HG02759 (cell line): ENCODE results near the gene ASPDH.
"Not testable (repeated sequence)": the region's sequence is repeated elsewhere in the genome, so short reads cannot be mapped to it uniquely, and the experiment has no call there.

ENCODE experiments used
- ATAC-seq: cut with Tn5 transposase; IDR thresholded peaks from one replicate; pipeline ENCODE4 v1.9.1; 2021; ENCODE audit warnings: mild to moderate bottlenecking, moderate library complexity; ENCODE audit not compliant: unreplicated experiment

ASPDH gene

DNA sequence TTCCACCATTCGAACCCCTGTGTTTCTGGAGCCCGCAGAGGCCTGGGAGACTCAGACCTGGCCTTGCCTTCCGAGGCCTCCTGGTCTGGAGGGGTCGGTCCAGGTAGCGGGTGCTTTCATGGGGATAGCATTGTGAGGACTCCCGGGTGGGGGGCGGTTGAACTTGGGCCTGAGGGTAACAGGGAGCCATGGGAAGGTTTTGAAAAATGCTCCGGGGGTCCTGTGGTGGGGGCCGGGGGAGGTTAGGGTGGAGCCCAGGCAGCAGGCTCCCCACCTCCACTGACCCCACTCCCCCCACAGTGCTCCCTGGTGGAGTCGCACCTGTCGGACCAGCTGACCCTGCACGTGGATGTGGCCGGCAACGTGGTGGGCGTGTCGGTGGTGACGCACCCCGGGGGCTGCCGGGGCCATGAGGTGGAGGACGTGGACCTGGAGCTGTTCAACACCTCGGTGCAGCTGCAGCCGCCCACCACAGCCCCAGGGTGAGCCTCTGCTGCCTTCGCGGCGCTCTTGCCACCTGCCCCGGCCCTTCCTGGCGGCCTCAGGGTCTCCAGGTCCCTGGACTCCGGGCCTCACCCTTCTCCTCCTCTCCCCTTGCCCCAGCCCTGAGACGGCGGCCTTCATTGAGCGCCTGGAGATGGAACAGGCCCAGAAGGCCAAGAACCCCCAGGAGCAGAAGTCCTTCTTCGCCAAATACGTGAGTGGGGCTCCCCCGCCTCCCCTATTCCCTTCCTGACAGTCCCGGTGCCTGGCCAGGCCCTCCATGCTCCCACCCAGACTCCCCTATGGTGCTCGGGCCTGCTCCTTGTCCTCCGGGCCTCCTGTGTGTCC, 33.2 kb downstream of the ASPDH start:
- no peak for ATAC-seq

DNA sequence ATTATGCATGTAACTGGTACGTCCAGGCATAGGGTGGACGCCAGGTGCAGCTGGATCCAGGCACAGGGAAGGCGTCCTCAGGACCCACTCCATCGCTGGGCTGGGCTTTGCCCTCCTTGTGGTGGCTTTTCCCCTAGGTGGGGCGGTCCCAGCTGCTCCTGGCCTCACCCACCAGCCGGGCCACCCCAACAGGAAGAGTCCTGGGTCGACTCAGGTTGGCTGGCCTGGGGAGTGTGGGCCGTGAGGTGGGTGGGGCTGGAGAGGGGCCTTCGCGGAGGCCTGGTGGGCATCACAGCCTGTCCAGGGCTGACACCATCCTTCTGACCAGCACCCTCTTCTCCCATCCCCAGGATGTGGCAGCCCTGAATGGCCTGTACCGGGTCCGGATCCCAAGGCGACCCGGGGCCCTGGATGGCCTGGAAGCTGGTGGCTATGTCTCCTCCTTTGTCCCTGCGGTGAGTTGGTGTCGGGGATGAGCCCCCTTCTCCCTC, 33.9 kb downstream of the ASPDH start:
- ATAC-seq: no peak

DNA sequence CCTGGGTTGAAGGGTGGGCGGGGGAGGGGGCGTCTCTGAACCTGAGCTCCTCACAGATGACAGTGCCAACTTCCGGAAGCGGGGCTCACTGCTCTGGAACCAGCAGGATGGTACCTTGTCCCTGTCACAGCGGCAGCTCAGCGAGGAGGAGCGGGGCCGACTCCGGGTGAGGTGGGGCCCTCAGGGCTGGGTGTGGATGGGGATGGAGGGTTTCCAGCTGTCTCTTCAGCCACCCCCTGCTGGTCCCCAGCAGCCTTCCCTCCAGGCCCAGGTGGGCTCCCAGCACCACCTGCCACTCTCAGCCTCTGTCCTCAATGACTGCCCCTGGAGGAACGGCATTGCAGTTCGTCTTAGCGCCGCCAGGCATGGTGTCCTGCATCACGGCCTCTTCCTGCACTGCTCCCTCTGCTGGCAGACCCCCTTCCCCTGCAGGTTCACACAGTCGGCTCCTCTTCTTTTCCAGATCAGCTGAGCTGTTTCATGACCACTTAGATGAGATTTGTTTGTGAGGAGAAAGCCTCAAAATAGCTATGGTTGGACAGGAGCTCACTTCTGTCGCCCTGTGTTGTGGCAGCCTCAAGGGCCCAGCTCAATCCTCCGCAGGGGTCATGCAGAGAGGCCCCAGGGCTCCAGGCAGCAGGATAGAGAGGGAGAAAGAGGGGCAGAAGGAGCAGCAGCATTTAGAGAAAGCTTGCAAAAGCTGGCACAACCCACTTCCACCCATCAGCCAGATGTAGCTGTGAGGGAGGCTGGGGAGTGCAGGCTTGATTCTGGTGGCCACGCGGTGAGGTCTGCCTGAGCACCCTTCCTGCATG, 34.6 kb downstream of the ASPDH start:
- ATAC-seq: no peak

DNA sequence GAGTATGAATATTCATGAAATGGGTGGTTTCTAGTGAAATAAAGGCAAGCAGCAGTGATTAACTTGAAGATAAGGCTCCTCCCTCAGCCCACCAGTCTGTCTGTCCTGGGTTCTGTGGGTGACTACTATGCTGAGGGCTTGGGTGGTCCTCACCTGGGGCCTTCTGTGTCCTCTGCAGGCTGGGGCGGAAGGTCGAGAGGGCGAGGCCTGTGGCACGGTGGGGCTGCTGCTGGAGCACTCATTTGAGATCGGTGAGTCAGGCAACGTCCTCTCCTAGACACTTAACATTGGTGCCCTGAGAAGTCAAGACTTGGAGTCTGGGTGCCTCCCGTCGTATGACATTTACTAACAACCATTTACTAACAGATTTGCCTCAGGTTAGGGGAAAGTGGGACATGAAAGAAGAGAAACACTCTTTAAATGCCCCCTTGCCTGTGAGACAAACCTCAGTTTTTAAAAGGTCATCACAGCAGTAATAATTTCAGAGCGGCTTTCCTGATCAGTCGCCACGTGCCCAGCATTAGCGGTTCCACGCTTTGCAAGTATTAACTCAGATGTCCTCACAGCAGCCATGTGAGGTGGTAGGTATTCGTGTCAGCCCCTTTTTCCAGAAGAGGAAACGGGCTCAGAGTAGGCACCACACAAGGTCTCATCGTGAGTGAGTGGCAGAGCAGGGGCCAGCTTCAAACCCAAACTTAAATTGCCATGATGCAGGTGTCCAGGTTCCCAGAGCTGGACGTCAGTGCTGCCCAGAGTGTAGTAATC, 35.8 kb downstream of the ASPDH start:
- no peak for ATAC-seq

DNA sequence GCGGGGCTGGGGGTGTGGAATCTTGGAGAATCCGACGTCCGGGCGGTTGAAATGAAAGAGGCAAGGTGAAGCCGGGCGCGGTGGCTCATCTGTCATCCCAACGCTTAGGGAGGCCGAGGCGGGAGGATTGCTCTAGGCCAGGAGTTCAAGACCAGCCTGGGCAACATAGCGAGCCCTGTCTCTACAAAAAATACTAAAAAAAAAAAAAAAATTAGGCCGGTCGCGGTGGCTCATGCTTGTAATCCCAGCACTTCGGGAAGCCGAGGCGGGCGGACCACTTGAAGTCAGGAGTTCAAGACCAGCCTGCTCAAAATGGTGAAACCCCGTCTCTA, 36.8 kb downstream of the ASPDH start:
- ATAC-seq: no peak

DNA sequence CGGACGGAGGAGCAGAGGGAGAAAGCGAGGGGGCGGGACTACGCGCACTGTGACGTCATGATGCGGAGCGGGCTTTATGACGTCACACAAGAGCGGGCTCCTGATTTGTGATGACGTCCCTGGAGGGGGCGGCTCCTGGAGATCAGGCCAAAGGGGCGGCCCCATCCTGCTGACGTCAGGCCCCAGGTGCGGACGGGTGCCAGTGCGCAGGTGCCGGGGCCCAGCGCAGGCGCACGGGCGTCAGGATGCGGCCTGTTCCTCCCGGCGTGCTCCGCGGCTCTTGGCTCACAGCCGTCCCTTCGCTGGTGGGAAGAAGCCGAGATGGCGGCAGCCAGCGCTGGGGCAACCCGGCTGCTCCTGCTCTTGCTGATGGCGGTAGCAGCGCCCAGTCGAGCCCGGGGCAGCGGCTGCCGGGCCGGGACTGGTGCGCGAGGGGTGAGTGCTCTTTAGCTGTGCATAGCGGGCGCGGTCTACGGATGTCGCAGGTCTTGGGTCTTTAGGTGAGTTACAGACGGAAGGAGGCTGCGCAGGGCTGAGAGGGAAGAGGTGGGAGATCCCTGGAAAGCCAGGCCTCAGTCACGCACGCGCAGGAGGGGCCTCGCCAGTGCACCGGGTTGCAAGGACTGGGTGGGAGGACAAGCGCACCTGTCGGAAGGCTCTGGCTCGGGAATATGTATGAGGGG, 37.3 kb downstream of the ASPDH start, which contains the start of the genes EMC10 and GARIN5A:
Gene EMC10, plus strand, starts transcription at position 284 of the 683 bp plus-strand sequence. Its CDS starts 38 bp downstream, at position 322.
Gene GARIN5A, minus strand, starts transcription at position 625 of the 683 bp plus-strand sequence. Its CDS starts 460 bp downstream, at position 165.
- peak; percentile 86 for ATAC-seq

DNA sequence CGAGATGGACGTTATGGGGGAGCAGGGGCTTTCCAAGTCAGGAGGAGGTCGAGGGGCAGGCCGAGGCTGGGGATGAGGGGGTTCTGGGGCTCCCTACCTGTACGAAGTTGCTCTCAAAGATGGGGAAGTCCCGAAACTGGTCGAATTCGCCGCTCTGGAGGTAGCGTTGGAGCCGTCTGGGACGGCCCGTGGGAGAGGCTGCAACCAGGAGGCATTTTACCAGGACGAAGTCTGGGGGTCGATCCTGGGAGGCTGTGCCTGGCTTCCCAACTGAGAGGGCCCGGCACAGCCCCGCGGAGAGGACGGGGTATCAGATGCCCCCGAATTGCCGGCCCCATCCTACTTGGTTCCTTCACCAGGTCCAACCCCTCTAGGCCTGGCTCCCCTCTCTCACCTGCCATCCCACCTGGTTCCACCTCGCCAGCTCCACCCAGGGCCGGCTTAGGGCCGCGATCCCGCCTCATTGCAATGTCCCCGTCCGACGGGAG, 37.9 kb downstream of the ASPDH start:
- no peak for ATAC-seq

DNA sequence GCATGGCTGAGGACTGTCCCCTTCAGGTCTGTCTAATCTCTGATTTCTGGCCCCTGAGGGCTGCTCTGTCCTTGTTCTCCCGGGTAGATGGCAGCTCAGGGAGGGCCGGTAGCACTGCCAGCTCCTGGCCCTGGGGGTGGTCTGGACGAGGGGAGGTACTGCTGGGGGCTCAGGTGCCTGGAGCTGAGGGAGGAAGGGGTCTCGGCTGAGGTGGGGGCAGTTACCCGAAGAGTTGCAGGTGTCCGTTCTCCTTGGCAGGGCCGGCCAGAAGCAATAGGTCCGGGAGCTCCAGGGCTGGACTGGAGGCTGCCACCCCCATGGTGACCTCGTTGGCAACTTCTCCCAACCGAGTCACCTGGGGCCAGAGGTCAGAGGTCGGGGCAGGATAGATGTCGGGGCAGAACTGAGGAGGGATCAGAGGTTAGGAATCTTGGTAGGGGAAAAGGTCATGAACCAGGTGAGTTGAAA, 38.6 kb downstream of the ASPDH start:
- no peak for ATAC-seq

DNA sequence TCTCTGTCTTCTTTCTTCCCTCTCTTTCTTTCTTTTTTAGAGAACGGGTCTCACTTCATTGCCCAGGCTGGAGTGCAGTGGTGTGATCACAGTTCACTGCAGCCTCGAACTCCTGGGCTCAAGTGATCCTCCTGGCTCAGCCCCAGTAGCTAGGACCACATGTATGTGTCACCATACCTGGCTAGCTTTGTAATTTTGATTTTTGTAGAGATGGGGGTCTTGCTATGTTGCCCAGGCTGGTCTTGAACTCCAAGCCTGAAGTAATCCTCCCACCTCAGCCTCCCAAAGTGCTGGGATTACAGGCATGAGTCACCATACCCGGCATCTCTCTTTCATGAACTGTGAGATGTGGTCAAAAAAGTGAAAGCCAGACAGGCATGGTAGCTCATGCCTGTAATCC, 40.4 kb downstream of the ASPDH start:
- ATAC-seq: not testable (repeated sequence)

DNA sequence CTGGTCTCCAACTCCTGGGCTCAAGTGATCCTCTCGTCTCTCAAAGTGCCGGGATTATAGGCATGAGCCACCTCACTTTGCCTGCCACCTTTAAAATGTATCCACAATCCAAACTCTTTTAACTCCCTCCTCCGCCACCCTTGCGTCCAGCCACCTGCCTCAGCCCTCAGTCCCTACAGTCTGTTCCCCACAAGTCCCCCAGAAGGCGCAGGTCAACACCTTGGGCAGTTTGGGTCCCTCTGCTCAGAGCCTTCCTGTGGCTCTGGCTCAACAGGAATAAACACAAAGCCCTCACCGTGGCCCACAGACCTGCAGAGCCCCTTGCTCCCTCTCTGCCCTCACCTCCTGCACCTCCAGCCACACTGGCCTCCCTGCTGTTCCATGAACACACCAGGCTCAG, 44.9 kb downstream of the ASPDH start:
- ATAC-seq: no peak

DNA sequence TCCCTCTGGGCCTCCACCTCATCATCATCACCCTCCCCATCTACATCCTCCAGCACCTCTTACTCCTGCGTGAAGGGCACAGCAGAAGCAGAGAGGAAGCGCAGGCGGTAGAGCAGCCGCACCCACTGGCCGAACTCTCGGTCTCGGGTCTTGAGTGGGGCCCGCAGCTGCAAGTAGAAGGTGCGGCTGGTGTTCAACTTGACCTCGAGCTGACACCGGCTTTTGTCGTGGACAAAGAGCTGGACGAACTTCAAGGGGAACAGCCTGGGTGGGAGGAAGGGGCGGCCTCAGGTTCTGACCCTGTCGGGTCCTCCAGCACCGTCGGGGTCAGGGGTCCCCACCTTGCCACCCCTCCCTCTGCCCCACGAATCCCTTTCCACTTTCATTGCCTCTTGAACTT, 46.1 kb downstream of the ASPDH start:
- ATAC-seq: no peak

DNA sequence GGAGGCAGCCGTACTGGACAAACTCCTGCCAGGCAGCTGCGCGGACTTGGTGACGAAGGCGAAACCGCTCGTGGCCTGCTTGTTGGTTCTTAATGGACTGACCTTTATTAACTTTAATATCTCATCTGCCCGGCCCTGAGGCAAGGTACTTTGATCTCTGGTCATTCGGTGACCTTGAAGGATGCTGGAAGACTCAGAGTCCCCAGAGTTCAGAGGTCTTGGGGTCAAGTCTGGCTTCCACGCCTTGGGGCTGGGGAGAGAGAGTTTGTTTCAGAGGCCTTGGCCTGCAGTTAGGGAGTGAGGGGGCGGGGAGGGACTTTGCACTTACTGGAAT, 47.0 kb downstream of the ASPDH start:
- ATAC-seq: no peak

DNA sequence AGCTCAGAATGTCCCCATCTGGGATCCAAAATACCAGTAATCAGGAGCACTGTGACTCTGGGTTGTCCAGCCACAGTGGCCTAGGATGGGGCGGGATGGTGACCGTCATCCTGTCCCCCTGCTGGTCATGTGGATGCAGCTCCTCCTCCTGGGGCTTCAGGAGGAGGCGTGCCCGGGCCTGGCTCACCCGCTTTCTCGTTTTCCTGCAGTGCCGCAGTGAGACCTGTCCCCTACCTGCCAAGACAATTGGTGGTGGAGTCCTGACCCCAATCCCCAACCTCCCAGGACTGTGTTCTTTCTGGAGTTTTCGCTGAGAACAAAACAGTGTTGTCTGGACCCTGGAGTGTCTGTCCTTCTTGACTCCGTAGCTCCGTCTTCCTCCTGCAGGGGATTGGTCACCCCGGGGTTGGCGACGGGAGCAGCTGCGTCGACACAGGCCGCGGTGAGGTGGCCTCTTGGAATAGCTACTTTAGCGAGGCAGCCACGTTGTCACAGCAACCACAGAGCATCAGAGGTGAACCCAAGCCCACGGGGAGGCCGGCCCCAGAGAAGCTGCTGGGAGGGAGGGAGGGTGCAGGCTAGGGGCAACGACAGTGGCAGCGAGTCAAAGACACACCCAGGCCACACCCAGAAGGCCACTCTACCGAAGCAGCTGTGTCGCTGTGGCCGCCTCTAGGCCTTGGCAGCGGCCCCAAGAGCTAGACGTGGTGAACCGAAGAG, 47.6 kb downstream of the ASPDH start:
- no peak for ATAC-seq

DNA sequence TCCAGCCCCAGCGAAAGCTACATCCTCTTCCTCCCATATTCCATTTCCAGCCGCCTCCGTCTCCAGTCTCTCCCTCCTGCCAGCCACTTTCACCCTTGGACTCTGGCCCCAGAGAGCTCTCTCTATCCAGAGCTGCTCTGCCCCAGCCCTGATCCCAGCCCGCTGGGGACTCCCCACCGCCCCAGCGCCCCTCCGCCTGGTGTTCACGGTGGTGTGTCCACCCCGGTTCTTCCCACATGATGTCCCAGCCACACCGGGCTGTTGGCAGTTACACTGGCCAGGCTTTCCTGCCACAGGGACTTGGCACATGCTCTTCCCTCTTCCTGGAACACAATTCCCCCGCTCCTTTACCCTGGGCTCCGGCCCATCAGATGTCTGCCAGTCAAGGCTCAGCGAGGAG, 48.7 kb downstream of the ASPDH start:
- no peak for ATAC-seq

DNA sequence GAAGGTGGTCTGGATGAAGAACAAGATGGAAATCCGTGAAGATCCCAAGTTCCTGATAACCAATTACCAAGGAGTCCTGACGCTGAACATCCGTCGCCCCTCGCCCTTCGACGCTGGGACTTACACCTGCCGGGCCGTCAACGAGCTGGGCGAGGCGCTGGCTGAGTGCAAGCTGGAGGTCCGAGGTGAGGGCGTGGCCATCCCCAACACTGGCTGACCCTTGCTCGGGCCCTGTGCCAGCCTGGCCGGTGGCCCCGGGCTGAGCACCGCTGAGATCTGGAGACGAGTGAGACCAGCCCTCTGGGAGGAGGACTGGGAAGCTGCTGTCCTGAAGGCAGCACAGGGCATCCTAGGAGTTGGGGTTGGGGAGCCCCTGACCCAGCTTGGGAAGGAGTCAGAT, 49.4 kb downstream of the ASPDH start:
- no peak for ATAC-seq

DNA sequence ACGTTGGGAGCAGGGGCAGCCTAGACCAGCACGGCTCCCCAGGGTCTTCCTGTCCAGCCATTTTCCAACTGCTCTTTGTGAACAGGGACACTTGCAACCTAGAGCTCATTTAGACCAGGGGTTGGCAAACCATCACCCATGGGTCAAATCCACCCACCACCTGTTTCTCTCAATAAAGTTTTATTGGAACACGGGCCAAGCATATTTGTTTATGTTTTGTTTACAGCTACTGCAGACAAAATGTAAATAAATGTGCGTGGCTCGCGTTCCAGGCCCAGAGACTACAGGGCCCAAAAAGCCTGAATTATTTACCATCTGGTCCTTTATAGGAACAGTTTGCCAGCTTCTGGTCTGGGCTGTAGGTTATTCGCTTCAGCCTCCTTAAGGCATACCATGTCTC, 50.7 kb downstream of the ASPDH start:
- no peak for ATAC-seq
